ENCODE results near the gene HIC2.
"Not testable (repeated sequence)": the region's sequence is repeated elsewhere in the genome, so short reads cannot be mapped to it uniquely, and the experiment has no call there.

HIC2 gene, protein sequence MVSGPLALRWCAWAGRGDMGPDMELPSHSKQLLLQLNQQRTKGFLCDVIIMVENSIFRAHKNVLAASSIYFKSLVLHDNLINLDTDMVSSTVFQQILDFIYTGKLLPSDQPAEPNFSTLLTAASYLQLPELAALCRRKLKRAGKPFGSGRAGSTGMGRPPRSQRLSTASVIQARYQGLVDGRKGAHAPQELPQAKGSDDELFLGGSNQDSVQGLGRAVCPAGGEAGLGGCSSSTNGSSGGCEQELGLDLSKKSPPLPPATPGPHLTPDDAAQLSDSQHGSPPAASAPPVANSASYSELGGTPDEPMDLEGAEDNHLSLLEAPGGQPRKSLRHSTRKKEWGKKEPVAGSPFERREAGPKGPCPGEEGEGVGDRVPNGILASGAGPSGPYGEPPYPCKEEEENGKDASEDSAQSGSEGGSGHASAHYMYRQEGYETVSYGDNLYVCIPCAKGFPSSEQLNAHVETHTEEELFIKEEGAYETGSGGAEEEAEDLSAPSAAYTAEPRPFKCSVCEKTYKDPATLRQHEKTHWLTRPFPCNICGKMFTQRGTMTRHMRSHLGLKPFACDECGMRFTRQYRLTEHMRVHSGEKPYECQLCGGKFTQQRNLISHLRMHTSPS

DNA sequence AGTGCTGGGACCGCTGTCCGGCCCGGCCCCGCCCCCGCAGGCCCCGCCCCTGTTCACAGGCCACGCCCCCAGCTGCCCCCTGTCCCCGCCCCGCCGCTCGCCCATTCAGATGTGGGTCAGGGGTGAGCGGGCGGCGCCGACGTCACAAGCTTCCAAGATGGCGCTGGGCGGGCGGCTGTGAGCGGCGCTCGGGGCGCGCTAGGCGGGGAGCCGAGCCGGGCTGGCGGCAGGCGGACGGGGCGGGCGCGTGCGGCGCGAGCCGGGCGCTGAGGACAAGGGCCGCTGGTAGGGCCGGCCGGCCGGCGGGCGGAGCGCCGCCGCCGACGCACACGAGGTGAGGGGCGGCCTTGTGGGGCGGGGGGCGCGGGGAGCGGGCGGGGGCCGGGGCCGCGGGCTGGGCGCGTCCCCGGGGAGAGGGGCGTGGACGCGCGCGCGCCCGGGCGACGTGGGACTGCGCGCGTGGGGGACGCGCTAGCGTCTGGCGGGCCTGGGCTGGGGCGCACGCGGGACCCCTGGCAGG is at the start of gene HIC2:
HIC2 (plus strand) TSS at position 145 of the 520 bp plus-strand sequence. CDS start 25,461 bp downstream, outside the sequence.
- H3K4me3 ChIP-seq (ENCODE audit: low read depth, low read length) = peak within 1 kb of the TSS; percentile 41
- DNase-seq (ENCODE audit: low read depth) = not testable (repeated sequence)

DNA sequence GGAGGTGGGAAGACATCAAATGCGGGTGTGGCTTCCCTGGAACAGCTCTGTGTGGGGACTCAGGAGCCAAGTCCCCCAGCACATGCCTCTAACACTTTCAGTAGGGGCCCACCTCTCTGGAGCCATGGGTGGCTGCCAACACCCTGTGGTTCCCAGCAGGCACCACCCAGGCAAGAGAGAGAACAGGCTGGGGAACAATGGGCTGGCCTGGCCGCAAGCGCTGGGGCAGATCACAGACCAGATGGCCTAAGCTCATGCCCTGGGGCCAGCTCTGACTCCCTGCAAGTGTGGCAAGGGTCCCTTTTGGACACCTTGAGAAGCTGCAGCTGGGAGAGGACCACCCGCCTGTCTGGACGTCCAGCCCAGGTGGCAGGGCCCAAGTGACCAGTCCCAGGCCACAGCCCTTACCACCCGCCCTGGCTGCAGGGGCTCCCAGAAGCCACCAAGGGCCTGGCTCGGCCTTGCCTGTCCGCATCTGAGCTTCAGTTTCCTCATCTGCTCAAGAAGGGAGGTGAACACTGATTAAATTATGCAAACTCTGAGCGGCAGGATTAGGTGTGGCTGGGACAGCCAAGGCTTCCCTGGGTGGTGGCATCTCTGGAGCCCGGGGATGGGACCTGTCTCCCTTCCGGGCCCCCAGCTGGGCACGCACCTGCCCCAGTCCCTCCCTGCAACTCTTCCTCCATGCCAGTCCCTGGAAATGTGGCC is 48.4 kb upstream of the HIC2 start:
- DNase-seq (ENCODE audit: low read depth); H3K4me3 ChIP-seq (ENCODE audit: low read depth, low read length): not testable (repeated sequence)

DNA sequence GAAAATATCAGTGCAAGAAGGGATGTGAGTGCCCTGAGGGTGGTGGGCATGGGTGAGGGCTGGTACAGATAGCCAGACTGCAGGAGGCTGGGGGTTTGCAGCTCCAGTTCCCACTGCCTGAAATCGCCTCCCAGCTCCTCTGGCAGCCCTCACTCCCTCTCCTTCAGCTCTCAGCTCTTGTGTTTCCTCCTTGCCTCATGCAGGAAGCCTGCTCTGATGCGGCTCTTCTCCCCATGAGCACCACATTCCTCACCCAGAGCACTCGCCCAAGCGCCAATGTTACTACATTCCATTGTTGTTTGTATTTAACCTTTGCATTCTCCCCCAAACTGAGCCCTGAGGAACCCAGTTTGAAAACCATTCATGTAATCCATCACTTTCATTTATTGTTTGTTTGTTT is 41.3 kb upstream of the HIC2 start:
- not testable (repeated sequence) for DNase-seq (ENCODE audit: low read depth); H3K4me3 ChIP-seq (ENCODE audit: low read depth, low read length)

DNA sequence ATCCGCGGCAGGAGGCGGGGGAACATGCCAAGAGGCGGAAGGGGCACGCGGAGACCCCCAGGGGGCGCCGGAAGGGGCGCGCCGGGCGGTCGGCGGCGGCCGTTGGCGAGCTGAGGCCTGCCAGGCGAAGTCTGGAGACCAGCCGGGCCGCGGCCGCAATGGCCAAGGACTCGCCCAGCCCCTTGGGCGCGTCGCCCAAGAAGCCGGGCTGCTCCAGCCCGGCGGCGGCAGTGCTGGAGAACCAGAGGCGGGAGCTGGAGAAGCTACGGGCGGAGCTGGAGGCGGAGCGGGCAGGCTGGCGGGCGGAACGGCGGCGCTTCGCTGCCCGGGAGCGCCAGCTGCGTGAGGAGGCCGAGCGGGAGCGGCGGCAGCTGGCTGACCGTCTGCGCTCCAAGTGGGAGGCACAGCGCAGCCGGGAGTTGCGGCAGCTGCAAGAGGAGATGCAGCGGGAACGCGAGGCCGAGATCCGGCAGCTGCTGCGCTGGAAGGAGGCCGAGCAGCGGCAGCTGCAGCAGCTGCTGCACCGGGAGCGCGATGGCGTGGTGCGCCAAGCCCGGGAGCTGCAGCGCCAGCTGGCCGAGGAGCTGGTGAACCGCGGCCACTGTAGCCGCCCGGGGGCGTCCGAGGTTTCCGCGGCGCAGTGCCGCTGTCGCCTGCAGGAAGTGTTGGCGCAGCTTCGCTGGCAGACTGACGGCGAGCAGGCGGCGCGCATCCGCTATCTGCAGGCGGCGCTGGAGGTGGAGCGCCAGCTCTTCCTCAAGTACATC is 33.3 kb upstream of the HIC2 start, which contains the start of gene RIMBP3B:
RIMBP3B (plus strand) TSS at position 51 of the 767 bp plus-strand sequence; CDS start at position 159, 108 bp downstream.
- DNase-seq (ENCODE audit: low read depth); H3K4me3 ChIP-seq (ENCODE audit: low read depth, low read length): not testable (repeated sequence)

DNA sequence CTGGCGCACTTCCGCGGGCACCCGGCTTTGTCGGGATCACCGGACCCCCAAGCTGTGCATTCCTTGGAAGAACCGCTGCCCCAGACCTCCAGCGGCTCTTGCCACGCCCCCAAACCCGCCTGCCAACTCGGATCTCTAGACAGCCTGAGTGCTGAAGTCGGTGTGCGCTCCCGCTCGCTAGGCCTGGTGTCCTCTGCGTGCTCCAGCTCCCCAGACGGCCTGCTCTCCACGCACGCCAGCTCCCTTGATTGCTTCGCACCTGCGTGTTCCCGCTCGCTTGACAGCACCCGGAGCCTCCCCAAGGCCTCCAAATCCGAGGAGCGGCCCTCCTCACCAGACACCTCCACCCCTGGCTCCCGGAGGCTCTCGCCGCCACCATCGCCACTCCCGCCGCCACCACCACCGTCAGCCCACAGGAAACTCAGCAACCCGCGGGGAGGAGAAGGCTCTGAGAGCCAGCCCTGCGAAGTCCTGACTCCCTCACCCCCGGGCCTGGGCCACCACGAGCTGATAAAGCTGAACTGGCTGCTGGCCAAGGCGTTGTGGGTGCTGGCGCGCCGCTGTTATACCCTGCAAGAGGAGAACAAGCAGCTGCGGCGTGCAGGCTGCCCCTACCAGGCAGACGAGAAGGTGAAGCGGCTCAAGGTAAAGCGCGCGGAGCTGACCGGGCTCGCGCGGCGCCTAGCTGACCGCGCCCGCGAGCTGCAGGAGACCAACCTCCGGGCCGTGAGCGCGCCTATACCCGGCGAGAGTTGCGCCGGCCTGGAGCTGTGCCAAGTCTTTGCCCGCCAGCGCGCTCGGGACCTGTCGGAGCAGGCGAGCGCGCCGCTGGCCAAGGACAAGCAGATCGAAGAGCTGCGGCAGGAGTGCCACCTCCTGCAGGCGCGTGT is 32.5 kb upstream of the HIC2 start:
- not testable (repeated sequence) for DNase-seq (ENCODE audit: low read depth); H3K4me3 ChIP-seq (ENCODE audit: low read depth, low read length)

DNA sequence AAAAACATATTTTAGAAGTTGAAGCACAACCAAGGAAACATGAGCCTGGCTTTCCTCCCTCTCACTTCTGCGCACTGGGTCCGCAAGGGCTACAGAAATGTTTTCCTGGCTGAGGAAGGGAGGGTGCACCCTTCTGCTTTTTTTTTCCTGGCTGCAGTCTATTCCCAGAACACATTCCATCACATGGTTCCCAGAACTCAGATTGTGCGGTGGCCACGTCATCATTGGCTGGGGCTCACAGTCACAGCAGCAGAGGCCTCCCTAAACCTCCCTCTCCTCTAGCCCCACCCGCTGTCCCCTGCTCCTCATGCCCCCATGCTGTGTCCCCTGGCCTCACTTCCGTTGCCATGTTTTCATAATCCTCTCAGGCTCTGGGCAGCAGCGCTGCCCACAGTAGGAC is 27.7 kb upstream of the HIC2 start:
- not testable (repeated sequence) for H3K4me3 ChIP-seq (ENCODE audit: low read depth, low read length); DNase-seq (ENCODE audit: low read depth)

DNA sequence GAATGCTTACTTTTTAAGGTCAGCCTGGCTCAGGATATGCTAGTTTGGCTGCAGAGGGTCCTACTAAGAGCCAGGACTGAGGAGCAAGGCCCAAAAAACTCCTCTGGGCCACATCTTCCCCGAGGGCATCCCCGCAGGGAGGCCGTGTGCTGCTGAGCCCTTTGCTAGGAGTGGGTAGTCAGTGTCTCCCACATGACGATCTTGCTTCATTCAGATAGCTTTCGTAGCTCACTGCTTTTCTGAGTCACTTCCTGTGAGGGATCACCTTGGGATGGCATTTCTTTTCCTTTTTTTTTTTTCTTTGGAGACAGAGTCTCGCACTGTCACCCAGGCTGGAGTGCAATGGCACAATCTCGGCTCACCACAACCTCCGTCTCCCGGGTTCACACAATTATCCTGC is 27.2 kb upstream of the HIC2 start:
- not testable (repeated sequence) for H3K4me3 ChIP-seq (ENCODE audit: low read depth, low read length); DNase-seq (ENCODE audit: low read depth)

DNA sequence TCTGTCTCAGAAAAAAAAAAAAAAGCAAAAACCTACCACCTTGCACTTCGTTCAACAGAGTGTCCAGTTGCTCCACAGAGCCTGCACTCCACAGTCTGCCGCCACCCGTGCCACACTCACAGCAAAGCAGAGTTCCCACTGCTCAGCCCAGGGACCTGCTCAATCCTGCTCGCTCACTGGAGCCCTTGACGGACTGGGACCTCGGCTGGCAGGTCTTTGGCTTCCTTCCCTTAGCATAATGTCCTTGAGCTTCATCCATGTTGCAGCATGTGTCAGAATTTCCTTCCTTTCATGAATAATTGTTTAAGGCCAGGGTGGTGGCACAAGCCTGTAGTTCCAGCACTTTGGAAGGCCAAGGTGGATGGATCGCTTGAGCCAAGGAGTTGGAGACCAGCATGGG is 22.6 kb upstream of the HIC2 start:
- H3K4me3 ChIP-seq (ENCODE audit: low read depth, low read length); DNase-seq (ENCODE audit: low read depth): not testable (repeated sequence)

DNA sequence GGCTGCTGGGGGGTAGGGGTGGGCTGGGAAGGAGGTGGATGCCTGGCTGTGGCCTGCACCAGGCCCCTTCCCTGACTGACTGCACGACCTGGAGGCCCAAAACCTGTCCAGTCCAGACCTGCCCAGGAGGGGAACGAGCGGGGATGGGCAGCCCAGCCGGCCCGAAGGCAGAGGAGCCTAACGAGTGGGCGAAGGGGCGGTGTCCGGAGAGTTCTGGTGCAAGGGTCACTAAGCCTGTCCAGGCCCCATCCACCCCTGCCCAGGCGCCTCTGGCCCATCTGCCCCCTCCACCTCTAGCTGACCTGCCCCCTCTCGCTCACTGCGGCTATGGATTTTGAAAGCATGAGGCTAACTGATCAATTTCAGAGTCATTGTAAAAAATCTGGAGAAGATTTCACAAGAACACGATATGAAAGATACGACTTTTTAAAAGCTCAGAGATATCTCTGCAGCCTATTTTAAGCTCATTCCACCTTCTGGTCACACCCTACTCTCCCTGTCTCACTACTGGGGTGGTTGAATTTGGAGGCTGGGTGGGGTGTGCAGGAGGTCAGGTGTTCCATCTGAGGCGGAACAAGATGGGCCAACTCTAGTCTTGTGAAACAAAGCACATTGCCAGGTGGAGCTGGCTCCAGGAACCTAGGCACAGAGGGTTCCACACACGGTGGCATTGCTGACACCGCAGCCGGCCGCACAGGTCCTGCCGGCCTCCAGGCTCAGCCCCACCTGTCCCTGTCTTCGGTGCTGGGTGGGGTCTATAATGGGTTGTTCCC is 15.8 kb upstream of the HIC2 start:
- not testable (repeated sequence) for DNase-seq (ENCODE audit: low read depth); H3K4me3 ChIP-seq (ENCODE audit: low read depth, low read length)

DNA sequence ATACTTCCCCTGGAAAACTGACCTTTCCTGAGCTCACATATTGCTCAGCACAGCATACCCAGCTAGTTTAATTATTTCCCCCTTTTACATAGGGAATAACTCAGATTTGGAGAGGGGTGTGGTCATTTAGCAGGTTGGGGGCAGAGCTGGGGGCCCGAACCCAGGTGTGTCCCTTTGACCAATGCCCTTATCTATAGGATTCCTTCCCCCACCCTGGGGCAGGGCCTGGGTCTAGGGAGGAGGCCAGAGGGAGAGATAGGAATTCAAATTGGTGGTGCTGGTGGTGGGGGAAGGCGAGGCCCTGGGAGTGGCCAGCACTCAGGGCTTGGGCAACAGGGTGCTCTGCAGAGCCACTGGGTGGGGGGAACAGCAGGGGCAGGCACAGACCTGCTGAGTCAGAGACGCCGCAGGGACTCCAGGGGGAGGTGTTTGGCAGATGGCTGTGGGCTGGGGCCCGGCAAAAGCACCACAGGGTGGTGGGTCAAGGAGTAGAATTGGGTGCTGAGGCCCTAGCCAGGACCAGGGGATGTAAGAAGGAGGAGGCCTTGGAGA is 14.3 kb upstream of the HIC2 start:
- H3K4me3 ChIP-seq (ENCODE audit: low read depth, low read length); DNase-seq (ENCODE audit: low read depth): not testable (repeated sequence)

DNA sequence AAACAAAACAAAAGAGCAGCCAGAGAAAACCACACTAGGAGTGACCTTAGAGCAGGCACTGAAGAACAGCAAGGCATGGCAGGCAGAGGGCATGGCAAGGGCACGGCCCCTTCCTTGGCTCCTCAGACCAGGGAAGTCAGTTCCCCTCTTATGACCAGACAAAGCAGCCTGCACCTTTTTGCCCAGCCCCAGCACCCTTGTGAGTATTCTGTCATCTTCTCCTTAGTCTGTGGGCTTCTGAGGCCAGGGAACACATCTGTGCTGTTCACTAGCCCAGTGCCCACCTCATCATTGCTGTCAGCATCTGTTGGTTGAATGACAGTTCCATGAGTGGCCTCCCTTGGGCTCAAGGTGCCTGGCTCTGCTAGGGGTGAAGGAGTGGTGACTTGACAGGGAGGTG is 10.0 kb upstream of the HIC2 start:
- not testable (repeated sequence) for H3K4me3 ChIP-seq (ENCODE audit: low read depth, low read length); DNase-seq (ENCODE audit: low read depth)

DNA sequence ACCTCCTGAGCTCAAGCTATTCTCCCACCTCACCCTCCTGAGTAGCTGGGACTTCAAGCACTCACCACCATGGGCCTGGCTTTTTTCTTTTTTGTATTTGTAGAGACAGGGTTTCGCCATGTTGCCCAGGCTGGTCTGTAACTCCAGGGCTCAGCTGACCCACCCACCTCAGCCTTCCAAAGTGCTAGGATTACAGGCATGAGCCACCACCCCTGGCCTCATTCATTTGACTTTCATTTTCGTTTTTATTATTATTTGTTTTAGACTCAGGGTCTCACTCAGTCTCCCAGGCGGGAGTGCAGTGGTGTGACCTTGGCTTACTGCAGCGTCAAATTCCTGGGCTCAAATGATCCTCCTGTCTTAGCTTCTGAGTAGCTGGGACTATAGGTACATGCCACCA is 9.4 kb upstream of the HIC2 start:
- not testable (repeated sequence) for DNase-seq (ENCODE audit: low read depth); H3K4me3 ChIP-seq (ENCODE audit: low read depth, low read length)

DNA sequence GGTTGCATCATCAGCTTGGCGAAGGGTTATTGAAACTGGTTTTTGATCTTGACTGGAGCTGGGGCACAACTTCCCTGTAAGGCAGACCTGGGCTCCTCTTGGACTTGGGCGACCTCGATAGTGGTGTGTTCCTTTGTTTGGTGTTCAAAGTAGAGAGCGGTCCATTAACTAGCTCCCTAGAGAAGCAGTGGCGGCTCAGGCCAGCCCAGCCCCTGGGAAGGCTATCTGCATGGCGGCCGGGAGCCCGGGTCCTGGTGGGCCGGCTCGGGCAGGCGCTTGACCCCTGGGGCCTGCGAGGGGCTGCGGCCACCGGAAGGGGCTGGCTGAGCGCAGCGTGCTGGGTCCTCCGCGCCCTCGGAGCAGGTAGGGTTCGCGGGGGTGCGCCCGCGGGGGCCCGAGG is 796 bp upstream of the HIC2 start:
- DNase-seq (ENCODE audit: low read depth); H3K4me3 ChIP-seq (ENCODE audit: low read depth, low read length): not testable (repeated sequence)

DNA sequence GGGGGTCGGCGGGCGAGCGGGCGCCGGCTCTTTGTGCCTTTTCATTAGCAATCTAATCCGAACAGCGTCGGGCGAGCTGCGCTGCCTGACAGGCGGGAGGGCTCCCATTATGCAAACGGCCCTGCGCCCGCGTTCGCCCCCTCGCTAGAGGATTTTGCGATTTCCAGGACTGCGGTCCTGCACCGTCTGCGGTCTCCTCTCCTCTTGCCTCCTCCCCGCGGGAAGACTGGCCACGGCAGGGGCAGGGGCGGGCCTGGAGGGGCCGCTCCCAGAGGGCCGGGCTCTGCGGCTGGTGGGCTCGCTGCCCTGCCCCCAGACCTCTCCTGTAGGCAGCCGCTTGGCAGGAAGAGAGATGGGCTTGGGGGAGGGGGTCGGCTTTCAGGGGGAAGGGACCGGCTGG is 682 bp downstream of the HIC2 start:
- DNase-seq (ENCODE audit: low read depth) = not testable (repeated sequence)
- peak overlapping the region; percentile 41 for H3K4me3 ChIP-seq (ENCODE audit: low read depth, low read length)

DNA sequence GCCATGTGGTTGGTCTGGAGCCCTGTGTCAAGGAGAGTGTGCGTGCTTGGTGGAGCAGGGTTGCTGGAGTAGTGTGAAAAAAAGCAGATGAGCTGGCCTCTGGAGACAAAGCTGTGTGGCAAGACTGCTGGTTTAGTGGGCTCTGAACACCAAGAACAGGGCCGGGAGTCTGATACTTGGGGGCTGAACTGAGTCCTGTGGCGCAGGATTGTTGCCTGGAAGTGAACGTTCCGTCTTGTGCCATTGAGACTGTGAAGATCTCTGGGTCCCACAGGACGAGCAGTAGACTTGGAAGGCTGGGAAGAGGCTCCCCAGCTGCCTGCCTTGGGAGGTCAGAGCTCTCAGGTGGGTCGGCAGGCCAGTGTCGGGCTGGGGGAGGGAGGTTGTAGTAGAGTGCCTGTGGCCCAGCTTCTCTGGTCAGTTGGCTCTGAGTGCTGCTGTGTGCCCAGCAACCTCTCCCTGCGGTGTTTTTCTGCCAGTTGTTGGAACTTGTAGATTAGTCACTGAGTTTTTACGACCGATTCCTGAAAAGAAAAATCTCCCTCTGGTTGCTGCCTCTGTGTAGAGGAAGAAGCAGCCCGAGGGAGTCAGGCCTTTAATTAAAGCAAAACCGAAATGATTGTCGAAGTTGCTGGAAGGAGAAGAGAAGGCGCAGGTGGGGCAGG is 1.9 kb downstream of the HIC2 start:
- H3K4me3 ChIP-seq (ENCODE audit: low read depth, low read length); DNase-seq (ENCODE audit: low read depth): not testable (repeated sequence)

DNA sequence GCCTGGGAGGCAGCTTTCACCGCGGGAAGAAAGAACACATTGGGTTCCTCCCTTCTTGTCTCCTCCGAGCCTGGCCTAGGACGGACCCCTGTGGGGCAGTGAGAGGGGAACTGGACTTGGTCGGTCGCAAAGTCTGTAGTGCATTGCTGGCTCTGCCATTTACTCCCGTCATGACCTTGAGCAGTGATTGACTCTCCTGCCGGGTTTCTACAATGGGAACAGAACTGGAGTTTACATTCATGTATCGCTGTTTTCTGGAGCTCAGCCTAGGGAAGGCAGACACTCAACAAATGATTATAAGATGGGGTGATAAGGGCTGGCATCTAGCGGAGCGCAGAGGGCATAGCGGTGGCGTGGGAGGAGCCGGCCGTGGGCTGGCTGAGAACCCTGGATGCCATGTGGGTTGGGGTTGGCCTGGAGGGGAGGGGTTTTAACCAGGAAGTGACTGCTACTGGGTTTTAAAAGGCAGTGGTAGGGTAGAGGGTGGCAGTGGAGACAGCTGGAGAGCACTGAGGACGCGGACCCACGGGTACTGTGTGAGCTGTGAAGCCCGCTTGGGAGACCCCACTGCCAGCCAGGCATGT is 3.1 kb downstream of the HIC2 start:
- DNase-seq (ENCODE audit: low read depth); H3K4me3 ChIP-seq (ENCODE audit: low read depth, low read length): not testable (repeated sequence)

Data from skeletal muscle cell (primary cell).